Neural cell (in vitro differentiated cells): Measurements from ENCODE around the gene PRCC.

Experiments used
- CTCF ChIP-seq: fragments of 450-650 bp; IDR thresholded peaks from 2 replicates; pipeline ENCODE4 v1.5.1; 2014; ENCODE audit warnings: antibody characterized with exemption, mild to moderate bottlenecking, moderate library complexity; ENCODE audit not compliant: poor library complexity, severe bottlenecking
- EP300 ChIP-seq: fragments of 450-650 bp; conservative IDR thresholded peaks from 2 replicates; pipeline ENCODE4 v1.6.1; 2014; ENCODE audit warnings: antibody characterized with exemption, mild to moderate bottlenecking, moderate library complexity; ENCODE audit not compliant: poor library complexity, severe bottlenecking
- EZH2 ChIP-seq: fragments of 200-600, 300-800 bp; shearing (Covaris generic), sonication (generic); IDR thresholded peaks from 2 replicates; pipeline ENCODE4 v1.6.1; 2014; ENCODE audit warnings: antibody characterized with exemption, low read length, borderline replicate concordance, mild to moderate bottlenecking; ENCODE audit not compliant: insufficient read depth, poor library complexity, severe bottlenecking
- MXI1 ChIP-seq: fragments of 450-650 bp; conservative IDR thresholded peaks from 2 replicates; pipeline ENCODE4 v1.6.1; 2014; ENCODE audit warnings: antibody characterized with exemption, mild to moderate bottlenecking; ENCODE audit not compliant: poor library complexity, severe bottlenecking
- POLR2AphosphoS5 ChIP-seq: IDR thresholded peaks from 2 replicates; pipeline ENCODE4 v1.6.1; 2012
- RAD21 ChIP-seq: fragments of 450-650 bp; conservative IDR thresholded peaks from 2 replicates; pipeline ENCODE4 v1.6.1; 2014; ENCODE audit warnings: antibody characterized with exemption, mild to moderate bottlenecking, moderate library complexity
- TAF1 ChIP-seq: IDR thresholded peaks from 2 replicates; pipeline ENCODE4 v1.6.1; 2012; ENCODE audit warnings: low read depth

- TF ChIP-seq CTCF: no peak
- no peak for TF ChIP-seq EZH2
- TF ChIP-seq MXI1: no peak
- TF ChIP-seq RAD21: no peak
- no peak for TF ChIP-seq EP300
- no peak for TF ChIP-seq TAF1
- TF ChIP-seq POLR2AphosphoS5: no peak
Observed at GRCh38 chr1:156794506-156795373, 27.4 kb downstream of the PRCC start.
